Measurements from ENCODE around the gene SLC46A3.

The SLC46A3 gene

GRCh38 chr13:28734906-28735305 lies 16.1 kb upstream of the SLC46A3 start:
- DNase-seq (ENCODE audit: low read depth), result no peak
- TF ChIP-seq, protein P1, sequence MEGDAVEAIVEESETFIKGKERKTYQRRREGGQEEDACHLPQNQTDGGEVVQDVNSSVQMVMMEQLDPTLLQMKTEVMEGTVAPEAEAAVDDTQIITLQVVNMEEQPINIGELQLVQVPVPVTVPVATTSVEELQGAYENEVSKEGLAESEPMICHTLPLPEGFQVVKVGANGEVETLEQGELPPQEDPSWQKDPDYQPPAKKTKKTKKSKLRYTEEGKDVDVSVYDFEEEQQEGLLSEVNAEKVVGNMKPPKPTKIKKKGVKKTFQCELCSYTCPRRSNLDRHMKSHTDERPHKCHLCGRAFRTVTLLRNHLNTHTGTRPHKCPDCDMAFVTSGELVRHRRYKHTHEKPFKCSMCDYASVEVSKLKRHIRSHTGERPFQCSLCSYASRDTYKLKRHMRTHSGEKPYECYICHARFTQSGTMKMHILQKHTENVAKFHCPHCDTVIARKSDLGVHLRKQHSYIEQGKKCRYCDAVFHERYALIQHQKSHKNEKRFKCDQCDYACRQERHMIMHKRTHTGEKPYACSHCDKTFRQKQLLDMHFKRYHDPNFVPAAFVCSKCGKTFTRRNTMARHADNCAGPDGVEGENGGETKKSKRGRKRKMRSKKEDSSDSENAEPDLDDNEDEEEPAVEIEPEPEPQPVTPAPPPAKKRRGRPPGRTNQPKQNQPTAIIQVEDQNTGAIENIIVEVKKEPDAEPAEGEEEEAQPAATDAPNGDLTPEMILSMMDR (conservative IDR thresholded peaks at IDR 0.05; ENCODE audit: low read depth, low read length), result no peak
- no peak overlapping the region for H3K4me3 ChIP-seq (ENCODE audit: low read depth, low read length)

GRCh38 chr13:28730762-28731161 lies 12.0 kb upstream of the SLC46A3 start:
- no peak overlapping the region for H3K4me3 ChIP-seq (ENCODE audit: low read depth, low read length)
- TF ChIP-seq, protein P1 (conservative IDR thresholded peaks at IDR 0.05; ENCODE audit: low read depth, low read length), result no peak
- no peak for DNase-seq (ENCODE audit: low read depth)

GRCh38 chr13:28729541-28729940 lies 10.8 kb upstream of the SLC46A3 start:
- TF ChIP-seq, protein P1 (conservative IDR thresholded peaks at IDR 0.05; ENCODE audit: low read depth, low read length), result no peak
- DNase-seq (ENCODE audit: low read depth), result no peak
- no peak overlapping the region for H3K4me3 ChIP-seq (ENCODE audit: low read depth, low read length)

GRCh38 chr13:28728642-28729041 lies 9.9 kb upstream of the SLC46A3 start:
- no peak for DNase-seq (ENCODE audit: low read depth)
- H3K4me3 ChIP-seq (ENCODE audit: low read depth, low read length), result no peak overlapping the region
- TF ChIP-seq, protein P1 (conservative IDR thresholded peaks at IDR 0.05; ENCODE audit: low read depth, low read length), result no peak

GRCh38 chr13:28725046-28725610 lies 6.4 kb upstream of the SLC46A3 start:
- peak; percentile 32 for DNase-seq (ENCODE audit: low read depth)
- TF ChIP-seq, protein P1 (conservative IDR thresholded peaks at IDR 0.05; ENCODE audit: low read depth, low read length), result no peak
- no peak overlapping the region for H3K4me3 ChIP-seq (ENCODE audit: low read depth, low read length)

- DNase-seq (ENCODE audit: low read depth), result no peak
- TF ChIP-seq, protein P1 (conservative IDR thresholded peaks at IDR 0.05; ENCODE audit: low read depth, low read length), result no peak
These were observed 5.0 kb upstream of the SLC46A3 start for GRCh38 chr13:28723806-28724205.

More at GRCh38 chr13:28723806-28724205, 5.0 kb upstream of the SLC46A3 start:
- no peak overlapping the region for H3K4me3 ChIP-seq (ENCODE audit: low read depth, low read length)
